GM23338 (cell line): ENCODE data around the gene ATG9A. TPM values are rescaled to one million over a fixed set of nuclear protein-coding genes. Genes with fewer than 3 reads are reported as not detected.

ENCODE experiments used
- ATAC-seq: fragments of 200-7000 bp; cut with Tn5 transposase; 3 replicates; pipeline ENCODE4 v1.9.1; 2020
- DNase-seq: peaks from one replicate; pipeline ENCODE4 v3.0.0-alpha.2; 2015; ENCODE audit warnings: low spot score
- H2AFZ ChIP-seq: fragments of 200-600 bp; sonication (generic); 2 replicates; pipeline ENCODE4 v1.8.0; 2016; ENCODE audit warnings: antibody characterized with exemption, mild to moderate bottlenecking, moderate library complexity
- H3F3A ChIP-seq: fragments of 200-600 bp; sonication (generic); replicated peaks from 2 replicates; pipeline ENCODE4 v1.8.0; 2017; ENCODE audit warnings: antibody characterized with exemption, mixed run types, low read depth
- H3K27ac ChIP-seq: fragments of 200-600 bp; sonication (generic); 2 replicates; pipeline ENCODE4 v1.6.1; 2016; ENCODE audit warnings: low read depth
- H3K27me3 ChIP-seq: fragments of 200-600 bp; sonication (generic); 2 replicates; pipeline ENCODE4 v1.8.0; 2016; ENCODE audit warnings: mild to moderate bottlenecking, mixed run types, moderate library complexity; ENCODE audit not compliant: insufficient read depth
- H3K36me3 ChIP-seq: fragments of 200-600 bp; sonication (generic); 2 replicates; pipeline ENCODE4 v1.8.0; 2016; ENCODE audit warnings: mild to moderate bottlenecking; ENCODE audit not compliant: insufficient read depth
- H3K4me1 ChIP-seq: fragments of 200-600 bp; sonication (generic); 2 replicates; pipeline ENCODE4 v1.8.0; 2016; ENCODE audit warnings: mild to moderate bottlenecking, moderate library complexity; ENCODE audit not compliant: insufficient read depth
- H3K4me2 ChIP-seq: fragments of 200-600 bp; sonication (generic); 2 replicates; pipeline ENCODE4 v1.7.1; 2017; ENCODE audit warnings: mixed run types
- H3K4me3 ChIP-seq: fragments of 200-600 bp; sonication (generic); 2 replicates; pipeline ENCODE4 v1.6.1; 2016; ENCODE audit warnings: mixed run types
- H3K79me2 ChIP-seq: fragments of 200-600 bp; sonication (generic); replicated peaks from 2 replicates; pipeline ENCODE4 v1.8.0; 2017; ENCODE audit warnings: mild to moderate bottlenecking; ENCODE audit not compliant: insufficient read depth
- H3K9me2 ChIP-seq: fragments of 200-600 bp; sonication (generic); 2 replicates; pipeline ENCODE4 v1.8.0; 2017; ENCODE audit not compliant: insufficient read depth
- H4K20me1 ChIP-seq: fragments of 200-600 bp; sonication (generic); replicated peaks from 2 replicates; pipeline ENCODE4 v1.8.0; 2017; ENCODE audit warnings: mild to moderate bottlenecking; ENCODE audit not compliant: insufficient read depth
- H3K27ac Mint-ChIP-seq: 2 replicates; pipeline ENCODE4 v1.8.0; 2020; ENCODE audit warnings: inconsistent platforms, mild to moderate bottlenecking, moderate library complexity, mixed read lengths
- H3K27me3 Mint-ChIP-seq: 3 replicates; pipeline ENCODE4 v1.8.0; 2022; ENCODE audit warnings: low read depth, mild to moderate bottlenecking, moderate library complexity, mixed read lengths, inconsistent platforms; ENCODE audit not compliant: insufficient read depth, poor library complexity
- H3K36me3 Mint-ChIP-seq: 3 replicates; pipeline ENCODE4 v1.8.0; 2021; ENCODE audit warnings: low read depth, mild to moderate bottlenecking, inconsistent platforms, moderate library complexity, mixed read lengths
- H3K4me1 Mint-ChIP-seq: 3 replicates; pipeline ENCODE4 v1.8.0; 2020; ENCODE audit warnings: mild to moderate bottlenecking, inconsistent platforms, mixed read lengths
- H3K4me3 Mint-ChIP-seq: 3 replicates; pipeline ENCODE4 v1.8.0; 2021; ENCODE audit warnings: moderate library complexity, mild to moderate bottlenecking, inconsistent platforms, mixed read lengths
- H3K9me3 Mint-ChIP-seq: 3 replicates; pipeline ENCODE4 v1.8.0; 2020; ENCODE audit warnings: moderate library complexity, mild to moderate bottlenecking, inconsistent platforms, mixed read lengths
- CREB1 ChIP-seq: fragments of 250-450 bp; sonication (Bioruptor Pico); IDR thresholded peaks from 2 replicates; pipeline ENCODE4 v1.5.0; 2020; ENCODE audit warnings: low read depth, mild to moderate bottlenecking, moderate library complexity
- ETS1 ChIP-seq: IDR thresholded peaks from 2 replicates; pipeline ENCODE4 v1.6.1; 2016; ENCODE audit warnings: antibody characterized with exemption
- EZH2phosphoT487 ChIP-seq: fragments of 200-600 bp; sonication (generic); IDR thresholded peaks from one replicate; pipeline ENCODE4 v1.8.1; 2018; ENCODE audit warnings: antibody characterized with exemption; ENCODE audit not compliant: unreplicated experiment
- NANOG ChIP-seq: IDR thresholded peaks from 2 replicates; pipeline ENCODE4 v1.6.1; 2016; ENCODE audit warnings: antibody characterized with exemption, borderline replicate concordance
- REST ChIP-seq: IDR thresholded peaks from one replicate; pipeline ENCODE4 v1.6.1; 2018; ENCODE audit warnings: antibody characterized with exemption; ENCODE audit not compliant: unreplicated experiment
- ZNF114 ChIP-seq: fragments of 250-450 bp; sonication (Bioruptor Pico); IDR thresholded peaks from 2 replicates; pipeline ENCODE4 v1.5.0; 2020; ENCODE audit warnings: mild to moderate bottlenecking, moderate library complexity
- polyA plus RNA-seq: library from polyadenylated mRNA; unstranded; fragments of >200 nt; fragmentation: Nextera tagmentation; extraction: Ambion mirVana; gene quantifications from 2 replicates; pipeline ENCODE4 v1.2.1, GENCODE V29; 2016
- total RNA-seq: library from RNA; depleted of rRNA; stranded (reverse); fragments of >200 nt; shearing (Covaris generic); gene quantifications from 2 replicates; pipeline ENCODE4 v1.2.3, GENCODE V29; 2014

ATG9A gene
- total and polyA plus RNA-seq, 2 experiments from 2014 or later, result 20.7 to 54.2 TPM

GRCh38 chr2:219220652-219221402, 8.6 kb downstream of the ATG9A start (continued):
- no peak for TF ChIP-seq REST
- no peak for TF ChIP-seq ETS1
- no peak for TF ChIP-seq CREB1 (CRISPR knock-in tag)
- no peak for TF ChIP-seq EZH2phosphoT487

GRCh38 chr2:219219784-219220532, 9.5 kb downstream of the ATG9A start:
- peak overlapping the region; percentile 81 for H3K4me3 ChIP-seq
- peaks cover 14% of the 10 kb centered on the region for H3K27me3 Mint-ChIP-seq
- TF ChIP-seq ZNF114 (CRISPR knock-in tag) (no peak), NANOG (no peak)
- peaks cover 21% of the 10 kb centered on the region for H3K4me1 Mint-ChIP-seq
- H3K4me3 Mint-ChIP-seq, result peak overlapping the region; percentile 90
- H3K9me2 ChIP-seq, result no peaks in the 10 kb centered on the region
- ATAC-seq (no peak), DNase-seq (no peak)
- no peaks in the 10 kb centered on the region for H3K79me2 ChIP-seq
- H3K27ac Mint-ChIP-seq, result peak overlapping the region; percentile 95
- no peaks in the 10 kb centered on the region for H3K27me3 ChIP-seq
- H3K36me3 ChIP-seq, result peaks cover 5% of the 10 kb centered on the region; the same call in 1 of the 2 replicates
- H3K9me3 Mint-ChIP-seq, result no peaks in the 10 kb centered on the region
- peaks cover 17% of the 10 kb centered on the region for H3K4me1 ChIP-seq
- H4K20me1 ChIP-seq, result no peaks in the 10 kb centered on the region; the same call in 1 of the 2 replicates
- peaks cover 44% of the 10 kb centered on the region for H3K36me3 Mint-ChIP-seq
- H2AFZ ChIP-seq, result peak overlapping the region; percentile 81; the same call in 1 of the 2 replicates
- H3K4me2 ChIP-seq, result peak overlapping the region; percentile 90; the same call in 1 of the 2 replicates
- H3F3A ChIP-seq, result peaks cover 9% of the 10 kb centered on the region; the same call in 1 of the 2 replicates
- H3K27ac ChIP-seq, result no peak overlapping the region
